Measurements from ENCODE around the gene DTNBP1. TPM values are rescaled to one million over a fixed set of nuclear protein-coding genes. Genes with fewer than 3 reads are reported as not detected.

DTNBP1 gene
- total and polyA plus RNA-seq, 4 donors, result 3.1 to 6.0 (median 4.3) TPM

GRCh38 chr6:15547400-15547799, 115.4 kb downstream of the DTNBP1 start:
- Histone ChIP-seq H3K9ac (ENCODE audit: low read depth in 1 of 2, low read length in 2 of 2) (no peak overlapping the region), H3K9me3 (ENCODE audit: control insufficient read depth in 4 of 4, low read length in 3 of 4) (peaks cover 0 to 4% (median 0%) of the 10 kb centered on the region in 4 donors), H3K27me3 (ENCODE audit: control insufficient read depth in 4 of 4, insufficient read depth in 4 of 4, low read length in 3 of 4) (no peaks in the 10 kb centered on the region), H3K27ac (ENCODE audit: low read depth in 1 of 2, low read length in 2 of 2) (no peak overlapping the region), H3K4me1 (ENCODE audit: control insufficient read depth in 4 of 4, insufficient read depth in 4 of 4, low read length in 3 of 4) (no peaks in the 10 kb centered on the region), H3K4me3 (ENCODE audit: low read depth in 1 of 3, low read length in 3 of 3) (no peak overlapping the region), H3K36me3 (ENCODE audit: control insufficient read depth in 4 of 4, insufficient read depth in 3 of 4, low read depth in 1 of 4, low read length in 3 of 4) (no peaks in the 10 kb centered on the region)
- 78% methylated on average over 5 of the region's 5 CpGs for WGBS
- TF ChIP-seq ZBTB33 (IDR thresholded peaks at IDR 0.05), result no peak
- TF ChIP-seq YY1 (IDR thresholded peaks at IDR 0.05), result no peak
- TF ChIP-seq MAX (IDR thresholded peaks at IDR 0.05), result no peak
- no peak for TF ChIP-seq ATF3 (IDR thresholded peaks at IDR 0.05)
- no peak for TF ChIP-seq GABPA (IDR thresholded peaks at IDR 0.05 in 1 of 2, conservative IDR thresholded peaks at IDR 0.05 in 1 of 2)
- TF ChIP-seq CTCF (IDR thresholded peaks at IDR 0.05; ENCODE audit: low read depth, low read length, missing input control), result no peak
- no peak for TF ChIP-seq HNF4G (IDR thresholded peaks at IDR 0.05)
- no peak for TF ChIP-seq JUND (IDR thresholded peaks at IDR 0.05)
- TF ChIP-seq RXRA (IDR thresholded peaks at IDR 0.05), result no peak
- TF ChIP-seq FOXA2 (IDR thresholded peaks at IDR 0.05), result no peak
- TF ChIP-seq, protein P1, sequence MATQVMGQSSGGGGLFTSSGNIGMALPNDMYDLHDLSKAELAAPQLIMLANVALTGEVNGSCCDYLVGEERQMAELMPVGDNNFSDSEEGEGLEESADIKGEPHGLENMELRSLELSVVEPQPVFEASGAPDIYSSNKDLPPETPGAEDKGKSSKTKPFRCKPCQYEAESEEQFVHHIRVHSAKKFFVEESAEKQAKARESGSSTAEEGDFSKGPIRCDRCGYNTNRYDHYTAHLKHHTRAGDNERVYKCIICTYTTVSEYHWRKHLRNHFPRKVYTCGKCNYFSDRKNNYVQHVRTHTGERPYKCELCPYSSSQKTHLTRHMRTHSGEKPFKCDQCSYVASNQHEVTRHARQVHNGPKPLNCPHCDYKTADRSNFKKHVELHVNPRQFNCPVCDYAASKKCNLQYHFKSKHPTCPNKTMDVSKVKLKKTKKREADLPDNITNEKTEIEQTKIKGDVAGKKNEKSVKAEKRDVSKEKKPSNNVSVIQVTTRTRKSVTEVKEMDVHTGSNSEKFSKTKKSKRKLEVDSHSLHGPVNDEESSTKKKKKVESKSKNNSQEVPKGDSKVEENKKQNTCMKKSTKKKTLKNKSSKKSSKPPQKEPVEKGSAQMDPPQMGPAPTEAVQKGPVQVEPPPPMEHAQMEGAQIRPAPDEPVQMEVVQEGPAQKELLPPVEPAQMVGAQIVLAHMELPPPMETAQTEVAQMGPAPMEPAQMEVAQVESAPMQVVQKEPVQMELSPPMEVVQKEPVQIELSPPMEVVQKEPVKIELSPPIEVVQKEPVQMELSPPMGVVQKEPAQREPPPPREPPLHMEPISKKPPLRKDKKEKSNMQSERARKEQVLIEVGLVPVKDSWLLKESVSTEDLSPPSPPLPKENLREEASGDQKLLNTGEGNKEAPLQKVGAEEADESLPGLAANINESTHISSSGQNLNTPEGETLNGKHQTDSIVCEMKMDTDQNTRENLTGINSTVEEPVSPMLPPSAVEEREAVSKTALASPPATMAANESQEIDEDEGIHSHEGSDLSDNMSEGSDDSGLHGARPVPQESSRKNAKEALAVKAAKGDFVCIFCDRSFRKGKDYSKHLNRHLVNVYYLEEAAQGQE (IDR thresholded peaks at IDR 0.05), result no peak
- no peak for TF ChIP-seq TAF1 (conservative IDR thresholded peaks at IDR 0.05)
- no peak for TF ChIP-seq HNF4A (conservative IDR thresholded peaks at IDR 0.05)
- TF ChIP-seq RAD21 (IDR thresholded peaks at IDR 0.05), result no peak
- TF ChIP-seq SP1 (IDR thresholded peaks at IDR 0.05), result no peak
- TF ChIP-seq EGR1 (IDR thresholded peaks at IDR 0.05; ENCODE audit: low read depth in 2 of 2), result no peak
- TF ChIP-seq FOXA1 (IDR thresholded peaks at IDR 0.05), result no peak
- no peak for TF ChIP-seq NR2F2 (IDR thresholded peaks at IDR 0.05)
- DNase-seq (ENCODE audit: low spot score), result no peak

Measured in liver (tissue), 9 donors.